Measurements from ENCODE around the gene RAB40A.

DNA sequence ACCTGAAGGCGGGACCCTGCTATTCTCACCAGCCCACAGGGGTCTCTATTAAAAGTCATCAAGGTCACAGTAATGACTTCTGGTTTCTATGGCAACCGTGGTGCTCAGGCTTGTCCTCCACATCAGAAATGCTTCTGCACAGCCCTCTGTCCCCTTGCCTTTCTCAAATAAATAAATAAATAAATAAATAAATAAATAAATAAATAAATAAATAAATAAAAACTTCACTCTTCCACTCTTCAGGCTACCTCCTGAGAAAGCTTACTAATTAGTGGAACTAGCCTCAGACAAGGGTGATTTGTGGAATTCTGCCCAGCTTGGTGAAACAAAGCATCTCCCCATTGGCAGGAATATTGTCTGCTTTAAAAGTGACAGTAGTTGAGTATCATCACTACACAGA, 5.5 kb upstream of the RAB40A start:
- TF ChIP-seq CTCF (IDR thresholded peaks at IDR 0.05) (no peak), EZH2 (IDR thresholded peaks at IDR 0.05; ENCODE audit: borderline replicate concordance, insufficient read depth, low read depth, low read length, poor library complexity, severe bottlenecking) (no peak)
